OCI-LY7 (cell line): ENCODE results near the gene SLC16A13. TPM values are rescaled to one million over a fixed set of nuclear protein-coding genes. Genes with fewer than 3 reads are reported as not detected.

Source experiments
- BruUV-seq: library from RNA; stranded (reverse); fragments of 400-500 nt; replicated peaks from 2 replicates; lab custom pipeline; 2021; lab: Mats Ljungman, UMichigan
- CTCF ChIA-PET: fragments of 300-600 bp; sonication (Branson Sonifier 250); formaldehyde crosslinking; loops from one replicate; lab custom pipeline; 2022; ENCODE audit warnings: antibody characterized with exemption; ENCODE audit not compliant: unreplicated experiment; lab: Charles Lee
- POLR2A ChIA-PET: fragments of 300-600 bp; sonication (Branson Sonifier 250); formaldehyde crosslinking; loops from one replicate; lab custom pipeline; 2022; ENCODE audit warnings: antibody characterized with exemption; lab: Charles Lee
- DNase-seq: peaks from one replicate; pipeline ENCODE4 v3.0.0-alpha.2; 2015; ENCODE audit warnings: low spot score
- H2AFZ ChIP-seq: fragments of 200-600 bp; sonication (generic), shearing (Covaris generic); 2 replicates; pipeline ENCODE4 v1.6.1; 2014; ENCODE audit warnings: mild to moderate bottlenecking, antibody characterized with exemption, low read length, moderate library complexity
- H3K27ac ChIP-seq: fragments of 200-600 bp; sonication (generic); 2 replicates; pipeline ENCODE4 v1.5.1; 2014; ENCODE audit warnings: mixed run types, low read depth, mild to moderate bottlenecking, moderate library complexity, low read length, inconsistent platforms; ENCODE audit not compliant: poor library complexity, severe bottlenecking
- H3K36me3 ChIP-seq: fragments of 200-600 bp; sonication (generic); 2 replicates; pipeline ENCODE4 v1.6.1; 2014; ENCODE audit warnings: mild to moderate bottlenecking, antibody characterized with exemption, low read length, moderate library complexity, mixed read lengths; ENCODE audit not compliant: insufficient read depth
- H3K4me1 ChIP-seq: fragments of 200-600 bp; sonication (generic); 2 replicates; pipeline ENCODE4 v1.5.1; 2014; ENCODE audit warnings: mild to moderate bottlenecking, low read length; ENCODE audit not compliant: insufficient read depth, poor library complexity, severe bottlenecking
- H3K4me2 ChIP-seq: fragments of 200-600 bp; sonication (generic); 2 replicates; pipeline ENCODE4 v1.6.1; 2014; ENCODE audit warnings: mild to moderate bottlenecking, low read length
- H3K4me3 ChIP-seq: fragments of 200-600 bp; sonication (generic); 2 replicates; pipeline ENCODE4 v1.5.1; 2014; ENCODE audit warnings: mild to moderate bottlenecking, low read depth, low read length; ENCODE audit not compliant: poor library complexity, severe bottlenecking
- H3K79me2 ChIP-seq: fragments of 200-600 bp; sonication (generic); 2 replicates; pipeline ENCODE4 v1.6.1; 2016; ENCODE audit warnings: low read depth, mild to moderate bottlenecking, low read length, moderate library complexity, mixed read lengths; ENCODE audit not compliant: insufficient read depth
- H3K9me2 ChIP-seq: fragments of 200-600 bp; sonication (generic); 2 replicates; pipeline ENCODE4 v1.6.1; 2016; ENCODE audit warnings: mild to moderate bottlenecking, low read length, mixed read lengths; ENCODE audit not compliant: insufficient read depth
- H3K9me3 ChIP-seq: fragments of 200-600 bp; sonication (generic); 2 replicates; pipeline ENCODE4 v1.6.1; 2014; ENCODE audit warnings: mild to moderate bottlenecking, mixed run types, low read length, mixed read lengths
- H4K20me1 ChIP-seq: fragments of 200-600 bp; sonication (generic); 2 replicates; pipeline ENCODE4 v1.6.1; 2014; ENCODE audit warnings: mild to moderate bottlenecking, antibody characterized with exemption, low read length, moderate library complexity, mixed read lengths; ENCODE audit not compliant: insufficient read depth
- CTCF ChIP-seq: fragments of 200-600 bp; sonication (generic); conservative IDR thresholded peaks from 2 replicates; pipeline ENCODE4 v1.5.1; 2014; ENCODE audit warnings: mild to moderate bottlenecking, antibody characterized with exemption, low read length, moderate library complexity, mixed read lengths
- EZH2phosphoT487 ChIP-seq: fragments of 200-600 bp; sonication (generic); IDR thresholded peaks from 2 replicates; pipeline ENCODE4 v1.6.1; 2018; ENCODE audit warnings: low read depth, borderline replicate concordance, mild to moderate bottlenecking, mixed run types, antibody characterized with exemption, low read length, moderate library complexity, mixed read lengths
- intact Hi-C: fragments of 100-400 bp; cut with micrococcal nuclease; formaldehyde crosslinking; loops from one replicate; pipeline ENCODE4 v1.10.0; 2022; ENCODE audit not compliant: unreplicated experiment
- total RNA-seq, 2 experiments: library from RNA; depleted of rRNA in 1 of 2; stranded (reverse); fragments of >200 nt in 1 of 2; shearing (Covaris generic) in 1 of 2; gene quantifications; 2 replicates each; pipeline ENCODE4 v1.2.3, GENCODE V29; 2014 to 2022

Gene SLC16A13
- total RNA-seq, 2 experiments from 2014 or later, result 2.8 to 22.5 TPM

DNA sequence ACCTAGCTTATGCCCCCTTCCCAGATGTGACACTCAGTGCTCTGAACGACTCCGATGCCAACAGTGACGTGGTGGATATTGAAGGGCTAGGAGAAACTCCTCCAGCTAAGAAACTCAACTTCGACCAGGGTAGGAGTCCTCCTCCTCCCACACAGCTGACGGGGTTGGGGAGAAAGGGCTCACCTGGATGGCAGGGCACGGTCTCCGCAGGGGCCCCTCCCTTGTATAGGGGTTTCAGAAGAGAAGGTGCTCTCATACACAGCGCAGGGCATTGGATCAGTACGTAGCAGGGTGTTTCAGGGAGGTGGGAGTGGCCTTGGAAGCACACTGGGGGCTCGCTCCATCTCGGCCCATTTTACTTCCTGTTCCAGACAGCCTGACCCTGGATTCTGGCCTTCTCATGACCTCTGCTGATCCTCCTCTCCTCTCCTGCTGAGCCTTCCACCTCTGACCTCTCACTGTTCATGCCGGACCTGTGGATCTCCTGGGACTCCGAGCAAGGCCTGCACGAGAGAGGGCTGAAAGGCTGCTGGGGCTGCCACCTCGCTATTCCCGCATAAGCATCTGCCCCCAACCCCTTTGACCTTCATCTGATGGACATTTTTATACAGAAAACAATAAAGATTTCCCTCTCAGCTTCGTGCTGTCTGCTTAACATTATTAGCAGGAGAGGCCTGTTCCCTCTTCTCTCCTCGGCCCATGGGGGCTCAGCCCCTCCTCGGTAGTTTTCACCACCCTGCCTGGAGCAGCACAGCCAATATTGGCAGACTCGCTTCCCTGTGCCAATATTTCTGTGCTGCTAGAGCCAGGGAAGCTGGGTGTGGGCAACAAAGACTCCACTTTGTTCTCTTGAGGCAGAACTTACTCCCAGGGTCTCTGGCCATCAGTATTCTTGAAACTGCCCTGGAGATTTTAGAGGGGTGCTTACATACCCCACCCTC, 18.7 kb upstream of the SLC16A13 start:
- H3K4me3 ChIP-seq, result no peak overlapping the region
- no TSS peak for BruUV-seq
- no peak overlapping the region for H3K4me2 ChIP-seq
- POLR2A ChIA-PET, result interaction anchor here (1.5 kb wide), 1 partner anchor 18 kb away, joined by 4 read pairs; the partner anchor contains the start of gene SLC16A13
- CTCF ChIA-PET, result no interaction called here
- H3K9me3 ChIP-seq, result no peaks in the 10 kb centered on the region
- TF ChIP-seq CTCF, result no peak
- no peak for TF ChIP-seq EZH2phosphoT487
- H3K4me1 ChIP-seq, result peaks cover 18% of the 10 kb centered on the region
- H3K27ac ChIP-seq, result no peak overlapping the region
- DNase-seq, result no peak
- H4K20me1 ChIP-seq, result no peaks in the 10 kb centered on the region
- H3K79me2 ChIP-seq, result peaks cover 16% of the 10 kb centered on the region; the same call in 1 of the 2 replicates
- peaks cover 20% of the 10 kb centered on the region for H3K36me3 ChIP-seq
- no peaks in the 10 kb centered on the region for H3K9me2 ChIP-seq
- no peak overlapping the region for H2AFZ ChIP-seq
- intact Hi-C loops, result no loop called here

GRCh38 chr17:7017827-7018200, 18.0 kb upstream of the SLC16A13 start:
- BruUV-seq, result no TSS peak
- peaks cover 11% of the 10 kb centered on the region; the same call in 1 of the 2 replicates for H3K79me2 ChIP-seq
- H3K9me2 ChIP-seq, result no peaks in the 10 kb centered on the region
- no peaks in the 10 kb centered on the region for H3K9me3 ChIP-seq
- peaks cover 20% of the 10 kb centered on the region for H3K36me3 ChIP-seq
- DNase-seq, result no peak
- H2AFZ ChIP-seq, result no peak overlapping the region
- no peak overlapping the region for H3K4me3 ChIP-seq
- peaks cover 21% of the 10 kb centered on the region for H3K4me1 ChIP-seq
- H3K4me2 ChIP-seq, result no peak overlapping the region
- ChIA-PET CTCF (no interaction called here), POLR2A (interaction anchor here (1.5 kb wide), 1 partner anchor 18 kb away, joined by 4 read pairs; the partner anchor contains the start of gene SLC16A13)
- no peak overlapping the region for H3K27ac ChIP-seq
- intact Hi-C loops, result no loop called here
- no peaks in the 10 kb centered on the region for H4K20me1 ChIP-seq
- TF ChIP-seq CTCF, result no peak
- no peak for TF ChIP-seq EZH2phosphoT487
